OCI-LY7 (cell line): ENCODE results near the gene TLE1.

Experiments used
- EZH2phosphoT487 ChIP-seq: fragments of 200-600 bp; sonication (generic); IDR thresholded peaks from 2 replicates; pipeline ENCODE4 v1.6.1; 2018; ENCODE audit warnings: low read depth, borderline replicate concordance, mild to moderate bottlenecking, mixed run types, antibody characterized with exemption, low read length, moderate library complexity, mixed read lengths
- TF ChIP-seq, protein P1 (sequence below): fragments of 200-600 bp; sonication (generic); conservative IDR thresholded peaks from 2 replicates; pipeline ENCODE4 v1.5.1; 2014; ENCODE audit warnings: mild to moderate bottlenecking, antibody characterized with exemption, low read length, moderate library complexity, mixed read lengths

DNA sequence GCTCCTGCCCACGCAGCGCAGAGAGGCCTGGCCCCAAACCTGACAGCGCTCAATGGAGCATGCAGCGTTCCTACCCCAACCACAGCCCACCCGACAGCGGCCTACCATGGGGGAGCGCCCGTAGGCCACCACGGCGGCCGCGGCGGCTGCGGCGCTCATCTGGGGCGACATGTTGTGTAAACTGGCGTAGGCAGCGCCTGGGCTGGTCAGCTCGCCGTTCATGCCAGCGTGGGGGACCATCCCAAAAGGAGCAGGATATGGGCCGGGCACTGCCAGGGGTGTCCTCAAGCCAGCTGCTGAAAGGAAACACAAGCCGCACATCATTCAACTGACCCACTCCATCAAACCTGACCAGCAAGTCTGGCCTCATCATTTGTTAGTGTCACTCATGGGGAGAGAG lies 77.7 kb downstream of the TLE1 start:
- TF ChIP-seq, protein P1, sequence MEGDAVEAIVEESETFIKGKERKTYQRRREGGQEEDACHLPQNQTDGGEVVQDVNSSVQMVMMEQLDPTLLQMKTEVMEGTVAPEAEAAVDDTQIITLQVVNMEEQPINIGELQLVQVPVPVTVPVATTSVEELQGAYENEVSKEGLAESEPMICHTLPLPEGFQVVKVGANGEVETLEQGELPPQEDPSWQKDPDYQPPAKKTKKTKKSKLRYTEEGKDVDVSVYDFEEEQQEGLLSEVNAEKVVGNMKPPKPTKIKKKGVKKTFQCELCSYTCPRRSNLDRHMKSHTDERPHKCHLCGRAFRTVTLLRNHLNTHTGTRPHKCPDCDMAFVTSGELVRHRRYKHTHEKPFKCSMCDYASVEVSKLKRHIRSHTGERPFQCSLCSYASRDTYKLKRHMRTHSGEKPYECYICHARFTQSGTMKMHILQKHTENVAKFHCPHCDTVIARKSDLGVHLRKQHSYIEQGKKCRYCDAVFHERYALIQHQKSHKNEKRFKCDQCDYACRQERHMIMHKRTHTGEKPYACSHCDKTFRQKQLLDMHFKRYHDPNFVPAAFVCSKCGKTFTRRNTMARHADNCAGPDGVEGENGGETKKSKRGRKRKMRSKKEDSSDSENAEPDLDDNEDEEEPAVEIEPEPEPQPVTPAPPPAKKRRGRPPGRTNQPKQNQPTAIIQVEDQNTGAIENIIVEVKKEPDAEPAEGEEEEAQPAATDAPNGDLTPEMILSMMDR, result no peak
- TF ChIP-seq EZH2phosphoT487, result no peak
